ENCODE measurements around the gene TCF12. TPM values are rescaled to one million over a fixed set of nuclear protein-coding genes. Genes with fewer than 3 reads are reported as not detected.
A peak's percentile ranks its signal among the peaks of the same experiment; 100 is the strongest.

TCF12 gene
- total RNA-seq, 1 experiment from 2014 or later, result 76.7 TPM

DNA sequence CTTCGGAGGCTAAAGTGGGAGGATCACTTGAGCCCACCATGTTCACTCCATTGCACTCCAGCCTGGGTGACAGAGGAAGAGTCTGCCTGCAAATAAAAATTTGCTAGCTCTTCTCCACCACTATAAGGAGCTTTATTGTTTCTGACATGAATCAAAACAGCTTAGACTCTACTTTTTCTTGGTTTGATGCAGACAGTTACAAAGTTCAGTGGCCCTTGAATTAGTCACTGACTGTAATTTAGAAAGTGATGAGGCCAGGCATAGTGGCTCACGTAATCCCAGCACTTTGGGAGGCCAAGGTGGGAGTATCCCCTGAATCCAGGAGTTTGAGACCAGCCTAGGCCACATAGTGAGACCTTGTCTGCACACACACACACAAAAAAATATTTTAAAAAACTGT is 285.5 kb downstream of the TCF12 start:
- no peaks in the 10 kb centered on the region for H3K79me1 ChIP-seq (ENCODE audit: insufficient read depth, low read depth, low read length, poor library complexity, severe bottlenecking)
- H3K9ac ChIP-seq (ENCODE audit: extremely low read depth, insufficient read length, low read length), result no peak overlapping the region
- peaks cover 43 to 48% of the 10 kb centered on the region in 2 experiments for H3K4me1 Mint-ChIP-seq
- no peak overlapping the region for H2BK15ac ChIP-seq (ENCODE audit: low read depth, low read length)
- no peak overlapping the region for H3K4ac ChIP-seq (ENCODE audit: low read depth, low read length)
- no peaks in the 10 kb centered on the region for H4K20me1 ChIP-seq (ENCODE audit: control insufficient read depth, insufficient read depth, insufficient read length)
- no peak overlapping the region for H4K91ac ChIP-seq (ENCODE audit: insufficient read length, low read depth, low read length)
- no peak overlapping the region for H4K8ac ChIP-seq (replicated peaks; ENCODE audit: insufficient read length, low read depth, low read length)
- no peaks in the 10 kb centered on the region; the same call in 1 of the 2 replicates for H3K79me2 ChIP-seq (ENCODE audit: insufficient read depth, low read length)
- H3K14ac ChIP-seq (ENCODE audit: insufficient read depth, low read length), result no peak overlapping the region
- H3K4me3 Mint-ChIP-seq, result no peak overlapping the region
- H3K27ac Mint-ChIP-seq, result peak overlapping the region in 2 of 3 experiments; percentile 48 to 86; a peak in 3 of 7 replicates
- no CpG with 5 or more reads among the region's 2 CpGs for WGBS (ENCODE audit: extremely low coverage, insufficient read length, low lambda C conversion rate)
- no peak overlapping the region for H3K4me2 ChIP-seq (ENCODE audit: insufficient read depth, insufficient read length, low read length)
- H2AFZ ChIP-seq (ENCODE audit: low read length), result no peak overlapping the region
- no peak overlapping the region for H3K23ac ChIP-seq (ENCODE audit: insufficient read length, low read depth, low read length)
- no peaks in the 10 kb centered on the region for H3K9me3 ChIP-seq (ENCODE audit: control insufficient read depth, low read depth, low read length)
- no peak overlapping the region for H3K27ac ChIP-seq (ENCODE audit: insufficient read length, low read depth, low read length)
- H2BK20ac ChIP-seq (ENCODE audit: low read depth, low read length, poor library complexity, severe bottlenecking), result no peak overlapping the region
- H2BK120ac ChIP-seq (ENCODE audit: low read depth, low read length, poor library complexity, severe bottlenecking), result no peak overlapping the region
- H3K27me3 ChIP-seq (ENCODE audit: insufficient read depth, low read length), result no peaks in the 10 kb centered on the region
- DNase-seq, result no peak
- peaks cover 7% of the 10 kb centered on the region for H3K4me1 ChIP-seq (ENCODE audit: insufficient read depth, low read length)
- no peaks in the 10 kb centered on the region for H3K9me3 Mint-ChIP-seq
- no peaks in the 10 kb centered on the region for H3K27me3 Mint-ChIP-seq (ENCODE audit: low read depth)
- no peak overlapping the region for H3T11ph ChIP-seq (ENCODE audit: low read length)
- H2AK5ac ChIP-seq (ENCODE audit: insufficient read length, low read length), result no peak overlapping the region
- no peak overlapping the region for H3K56ac ChIP-seq (ENCODE audit: insufficient read length, low read depth, low read length)
- H3K36me3 Mint-ChIP-seq (ENCODE audit: insufficient read depth in 1 of 3, low read depth in 3 of 3), result peaks cover 0 to 14% (median 2%) of the 10 kb centered on the region in 3 experiments; a peak in 4 of 7 replicates
- no peaks in the 10 kb centered on the region for H3K23me2 ChIP-seq (ENCODE audit: insufficient read length, low read depth, low read length, poor library complexity, severe bottlenecking)
- no peak overlapping the region for H4K5ac ChIP-seq (ENCODE audit: insufficient read length, low read depth, low read length)
- H3K18ac ChIP-seq (ENCODE audit: insufficient read length, low read depth, low read length), result no peak overlapping the region
- TF ChIP-seq, protein P1, sequence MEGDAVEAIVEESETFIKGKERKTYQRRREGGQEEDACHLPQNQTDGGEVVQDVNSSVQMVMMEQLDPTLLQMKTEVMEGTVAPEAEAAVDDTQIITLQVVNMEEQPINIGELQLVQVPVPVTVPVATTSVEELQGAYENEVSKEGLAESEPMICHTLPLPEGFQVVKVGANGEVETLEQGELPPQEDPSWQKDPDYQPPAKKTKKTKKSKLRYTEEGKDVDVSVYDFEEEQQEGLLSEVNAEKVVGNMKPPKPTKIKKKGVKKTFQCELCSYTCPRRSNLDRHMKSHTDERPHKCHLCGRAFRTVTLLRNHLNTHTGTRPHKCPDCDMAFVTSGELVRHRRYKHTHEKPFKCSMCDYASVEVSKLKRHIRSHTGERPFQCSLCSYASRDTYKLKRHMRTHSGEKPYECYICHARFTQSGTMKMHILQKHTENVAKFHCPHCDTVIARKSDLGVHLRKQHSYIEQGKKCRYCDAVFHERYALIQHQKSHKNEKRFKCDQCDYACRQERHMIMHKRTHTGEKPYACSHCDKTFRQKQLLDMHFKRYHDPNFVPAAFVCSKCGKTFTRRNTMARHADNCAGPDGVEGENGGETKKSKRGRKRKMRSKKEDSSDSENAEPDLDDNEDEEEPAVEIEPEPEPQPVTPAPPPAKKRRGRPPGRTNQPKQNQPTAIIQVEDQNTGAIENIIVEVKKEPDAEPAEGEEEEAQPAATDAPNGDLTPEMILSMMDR (conservative IDR thresholded peaks at IDR 0.05), result no peak
- no peak overlapping the region for H2BK12ac ChIP-seq (ENCODE audit: insufficient read length, low read depth, low read length)
- no peak overlapping the region for H2BK5ac ChIP-seq (ENCODE audit: insufficient read length, low read length)

Measured in H9 (cell line).